Superior temporal gyrus (tissue), 1 donor: ENCODE results near the gene XPNPEP2.

Experiments used
- DNase-seq: peaks from one replicate; pipeline ENCODE4 v3.0.0-alpha.2; 2016; ENCODE audit errors: extremely low spot score

XPNPEP2 gene

GRCh38 chrX:129749069-129749468 is 10.3 kb downstream of the XPNPEP2 start:
- DNase-seq: no peak

DNA sequence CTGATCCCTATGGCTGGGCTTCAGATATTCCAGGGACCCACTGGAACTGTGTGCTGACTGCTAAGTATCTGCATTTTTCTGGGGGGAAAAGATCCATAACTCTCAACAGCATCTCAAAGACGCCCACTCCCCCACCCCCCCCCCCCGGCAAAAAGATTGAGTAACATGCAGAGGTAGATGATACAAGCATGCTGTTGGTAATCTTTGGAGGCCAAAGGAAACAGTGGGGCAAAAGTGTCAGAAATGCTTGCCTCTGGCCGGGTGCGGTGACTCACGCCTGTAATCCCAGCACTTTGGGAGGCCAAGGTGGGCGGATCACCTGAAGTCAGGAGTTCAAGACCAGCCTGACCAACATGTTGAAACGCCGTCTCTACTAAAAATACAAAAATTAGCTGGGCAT is 12.2 kb downstream of the XPNPEP2 start:
- no peak for DNase-seq

DNA sequence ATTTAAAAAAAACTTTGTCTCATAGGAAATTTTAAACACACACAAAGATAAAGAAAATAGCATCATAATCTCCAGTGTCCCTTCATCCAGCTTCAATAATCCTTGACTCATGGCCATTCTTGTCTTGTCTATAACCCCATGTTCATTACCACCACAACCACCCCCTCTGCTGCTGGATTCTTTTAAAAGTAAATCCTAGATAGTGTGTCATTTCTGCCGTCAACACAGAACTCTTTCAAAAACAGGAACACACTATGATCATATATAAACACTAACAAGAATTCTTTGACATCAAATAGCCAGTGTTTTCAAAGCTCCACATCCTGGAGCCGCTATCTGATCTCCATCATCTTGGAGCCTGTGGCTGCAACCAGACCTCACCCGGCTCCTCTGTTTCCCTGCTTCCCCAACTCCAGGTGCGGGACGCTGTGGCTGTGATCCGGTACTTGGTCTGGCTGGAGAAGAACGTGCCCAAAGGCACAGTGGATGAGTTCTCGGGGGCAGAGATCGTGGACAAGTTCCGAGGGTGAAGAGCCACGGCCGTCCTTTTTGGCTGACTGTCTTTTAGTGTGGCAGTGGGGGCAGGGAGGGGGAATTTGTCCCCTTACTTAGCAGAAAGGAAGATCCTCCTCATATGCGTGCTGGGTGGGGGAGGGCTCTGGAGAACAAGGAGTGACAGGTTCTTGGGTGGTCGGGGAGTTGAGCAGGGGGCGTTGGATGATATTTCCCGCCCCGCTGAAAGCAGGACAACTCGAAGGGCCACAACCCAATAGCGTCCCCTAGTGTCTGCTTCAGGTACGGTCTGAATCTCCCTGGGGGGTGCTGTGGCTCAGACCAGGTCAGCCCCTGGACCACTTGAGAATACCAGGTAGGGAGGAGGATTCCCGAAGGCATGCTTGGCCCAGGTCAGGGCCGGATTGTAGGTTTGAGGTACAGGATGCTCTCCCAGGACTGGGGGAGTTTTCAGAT is 15.6 kb downstream of the XPNPEP2 start:
- no peak for DNase-seq

DNA sequence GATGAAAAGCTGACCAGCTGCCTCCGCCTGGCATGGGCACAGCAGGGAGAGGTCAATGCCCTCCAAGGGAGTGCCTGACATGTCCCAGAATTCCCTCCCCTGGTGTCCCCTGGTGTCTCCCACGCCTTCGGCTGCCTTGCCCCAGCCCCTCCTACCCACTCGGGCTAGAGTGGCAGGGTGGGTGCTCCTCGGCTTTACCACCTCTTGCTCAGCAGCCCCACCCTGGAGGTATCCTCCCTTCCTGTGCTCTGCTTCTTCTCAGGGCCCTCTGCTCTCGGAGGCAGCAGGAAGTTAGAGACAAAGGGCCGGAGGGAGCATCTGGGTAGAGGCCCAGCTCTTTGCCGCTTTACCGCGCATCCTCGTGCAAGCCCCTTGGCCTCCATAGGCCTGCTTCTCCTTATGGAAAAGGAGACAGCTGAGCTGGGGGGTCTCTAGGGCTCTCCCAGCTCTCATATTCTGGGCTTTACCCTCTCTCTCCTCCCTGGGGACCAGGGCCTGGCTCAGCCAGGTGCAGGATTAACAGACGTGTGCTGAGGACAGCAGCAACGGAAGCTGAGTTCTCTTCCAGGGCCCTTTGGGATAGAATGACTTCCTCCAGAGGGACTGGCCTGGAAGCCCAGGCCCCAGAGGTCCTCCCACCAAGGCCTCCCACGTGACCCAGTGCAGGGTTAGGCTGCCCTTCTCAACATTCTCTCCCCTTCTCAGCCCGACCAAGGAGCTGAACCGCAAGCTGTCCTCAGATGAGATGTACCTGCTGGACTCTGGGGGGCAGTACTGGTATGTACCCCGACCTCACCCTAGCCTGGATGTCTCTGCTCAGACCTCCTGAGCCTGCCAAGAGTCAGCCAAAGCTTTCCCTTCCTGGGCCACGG is 17.2 kb downstream of the XPNPEP2 start:
- DNase-seq: no peak

GRCh38 chrX:129759576-129760061 is 20.8 kb downstream of the XPNPEP2 start:
- peak; percentile 49 for DNase-seq

DNA sequence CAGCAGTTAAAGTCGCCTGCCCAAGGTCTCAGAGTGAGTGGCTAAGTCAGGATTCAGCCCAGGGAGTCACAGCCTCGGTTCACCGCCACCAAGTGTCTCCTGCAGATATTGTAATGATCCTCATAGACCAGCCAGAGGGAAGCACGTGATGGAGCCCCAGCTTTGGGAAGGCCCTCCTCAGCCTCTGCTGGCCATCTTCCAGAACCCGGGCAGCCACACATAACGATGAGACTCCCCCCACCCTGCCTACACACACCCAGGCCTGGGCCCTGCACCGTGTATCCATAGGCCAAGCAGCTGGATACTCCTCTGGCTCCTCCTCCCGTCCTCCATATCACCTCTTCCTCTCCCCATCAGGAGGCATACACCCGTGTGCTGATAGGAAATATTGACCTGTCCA is 21.4 kb downstream of the XPNPEP2 start:
- DNase-seq: no peak

DNA sequence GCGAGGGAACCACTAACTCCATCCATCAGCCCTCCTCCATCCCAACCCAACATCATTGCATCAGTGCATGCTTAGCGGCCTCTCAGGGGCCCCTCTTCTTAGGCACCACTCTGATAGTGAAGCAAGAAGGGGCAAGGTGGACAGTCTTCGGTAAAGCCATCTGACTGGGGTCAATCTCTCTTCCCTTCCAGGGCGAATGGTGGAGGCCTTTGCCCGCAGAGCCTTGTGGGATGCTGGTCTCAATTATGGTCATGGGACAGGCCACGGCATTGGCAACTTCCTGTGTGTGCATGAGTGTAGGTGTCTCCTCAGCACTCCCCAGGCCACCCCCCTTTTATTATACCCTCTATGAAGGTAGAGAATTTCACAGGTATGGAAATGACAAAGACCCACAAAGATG is 22.2 kb downstream of the XPNPEP2 start:
- DNase-seq: no peak

GRCh38 chrX:129761596-129761995 is 22.8 kb downstream of the XPNPEP2 start:
- DNase-seq: no peak

DNA sequence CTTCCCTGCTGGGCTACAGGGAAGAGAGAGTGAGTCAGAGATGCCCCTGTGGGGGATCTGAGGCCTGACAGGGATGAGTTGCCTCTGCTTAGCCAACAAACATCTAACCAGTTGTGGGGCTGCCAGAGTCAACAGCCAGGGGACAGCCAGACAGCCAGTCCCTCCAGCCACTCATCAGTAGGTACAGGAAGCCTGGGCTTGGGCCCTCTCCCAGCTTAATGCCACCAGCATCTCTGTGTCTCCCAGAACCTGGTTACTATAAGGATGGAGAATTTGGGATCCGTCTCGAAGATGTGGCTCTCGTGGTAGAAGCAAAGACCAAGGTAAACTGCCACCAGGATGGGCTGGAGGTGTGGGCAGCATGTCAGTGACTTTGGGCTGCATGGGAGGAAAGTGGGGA is 23.7 kb downstream of the XPNPEP2 start:
- no peak for DNase-seq

DNA sequence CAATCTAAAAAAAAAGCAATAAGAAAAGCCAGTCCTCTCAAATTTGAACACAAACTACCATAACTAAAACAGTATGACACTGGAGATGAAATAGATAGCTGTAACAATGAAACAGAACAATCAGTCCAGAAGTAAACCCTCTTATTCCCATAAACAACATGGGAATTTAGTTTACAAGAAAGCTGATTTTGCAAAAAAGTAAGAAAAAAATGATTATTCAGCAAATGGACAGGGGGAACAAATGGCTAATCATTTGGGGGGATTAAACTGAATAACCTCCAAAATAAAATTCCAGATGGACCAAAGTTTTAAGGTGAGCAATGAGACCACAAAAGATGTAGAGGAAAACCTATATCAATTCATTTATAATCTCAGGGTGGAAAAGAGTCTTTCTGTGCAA is 24.9 kb downstream of the XPNPEP2 start:
- no peak for DNase-seq

DNA sequence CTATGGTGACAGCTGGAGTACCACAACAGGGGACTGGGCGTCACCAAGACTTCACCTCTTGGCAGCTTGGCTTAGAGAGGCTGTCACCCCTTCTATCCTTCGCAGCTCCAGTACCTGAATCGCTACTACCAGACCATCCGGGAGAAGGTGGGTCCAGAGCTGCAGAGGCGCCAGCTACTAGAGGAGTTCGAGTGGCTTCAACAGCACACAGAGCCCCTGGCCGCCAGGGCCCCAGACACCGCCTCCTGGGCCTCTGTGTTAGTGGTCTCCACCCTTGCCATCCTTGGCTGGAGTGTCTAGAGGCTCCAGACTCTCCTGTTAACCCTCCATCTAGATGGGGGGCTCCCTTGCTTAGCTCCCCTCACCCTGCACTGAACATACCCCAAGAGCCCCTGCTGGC is 29.4 kb downstream of the XPNPEP2 start:
- DNase-seq: no peak

DNA sequence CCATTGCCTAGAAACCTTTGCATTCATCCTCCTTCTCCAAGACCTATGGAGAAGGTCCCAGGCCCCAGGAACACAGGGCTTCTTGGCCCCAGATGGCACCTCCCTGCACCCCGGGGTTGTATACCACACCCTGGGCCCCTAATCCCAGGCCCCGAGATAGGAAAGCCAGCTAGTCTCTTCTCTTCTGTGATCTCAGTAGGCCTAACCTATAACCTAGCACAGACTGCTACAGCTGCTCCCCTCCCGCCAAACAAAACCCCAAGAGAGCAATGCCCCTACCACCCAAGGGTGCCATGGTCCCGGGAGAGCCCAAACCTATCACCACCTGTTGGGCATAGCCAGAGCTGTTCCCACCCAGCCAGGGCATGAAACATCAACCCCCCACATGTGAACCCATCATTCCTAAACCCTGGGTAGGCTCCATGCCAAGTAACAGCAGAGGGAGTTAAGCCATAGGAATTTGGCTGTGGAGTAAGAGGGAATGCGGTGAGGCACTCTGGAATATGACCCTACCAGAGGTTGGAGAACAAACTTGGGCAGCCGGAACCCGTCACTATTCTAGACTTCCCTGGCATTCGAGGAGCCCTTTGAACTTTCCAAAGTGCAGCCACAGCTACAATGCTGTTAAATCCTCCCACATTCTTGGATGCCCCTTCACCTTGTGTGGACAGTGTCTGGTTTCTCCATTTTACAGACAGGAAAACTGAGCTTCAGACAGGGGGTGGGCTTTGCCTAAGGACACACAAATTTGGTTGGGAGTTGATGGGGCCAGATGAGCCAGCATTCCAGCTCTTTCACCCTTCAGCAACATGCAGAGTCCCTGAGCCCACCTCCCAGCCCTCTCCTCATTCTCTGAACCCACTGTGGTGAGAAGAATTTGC is 30.0 kb downstream of the XPNPEP2 start:
- no peak for DNase-seq

GRCh38 chrX:129769467-129770154 is 30.8 kb downstream of the XPNPEP2 start:
- DNase-seq: no peak

DNA sequence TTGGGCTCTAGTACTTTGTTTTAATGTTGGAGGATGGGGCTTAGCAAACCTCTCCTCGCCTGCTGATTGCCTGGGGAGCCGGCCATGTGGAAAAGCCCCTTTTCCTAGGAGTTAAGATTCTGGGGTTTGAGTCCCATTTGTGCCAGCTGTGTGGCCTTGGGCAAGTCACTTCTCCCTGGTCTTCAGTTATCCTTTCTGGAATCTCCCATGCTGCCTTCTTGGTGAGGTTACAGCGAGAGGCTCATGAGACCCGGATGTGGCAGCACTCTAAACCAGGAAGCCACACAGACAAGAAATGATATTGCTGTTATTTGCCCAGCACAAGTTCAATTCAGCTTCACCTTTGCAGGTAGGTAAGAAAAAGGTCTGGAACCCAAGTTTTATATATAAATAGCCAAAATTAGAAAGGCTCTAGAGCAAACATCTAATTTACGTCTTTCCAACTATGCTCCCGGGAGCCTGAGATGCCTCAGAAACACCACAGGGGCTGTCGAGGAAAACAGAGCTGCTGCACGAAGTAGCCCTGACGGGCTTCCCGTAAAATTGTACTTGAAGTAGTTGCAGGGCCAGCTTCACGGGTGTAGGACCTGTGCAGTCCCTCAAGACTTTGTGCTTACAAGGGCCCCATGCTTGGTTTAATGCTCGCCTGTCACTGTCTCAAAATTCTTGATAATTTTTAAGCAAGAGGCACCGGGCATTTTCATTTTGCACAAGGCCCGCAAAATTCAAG is 32.7 kb downstream of the XPNPEP2 start:
- no peak for DNase-seq

- no peak for DNase-seq
These were observed 34.1 kb downstream of the XPNPEP2 start for GRCh38 chrX:129772796-129773431.

GRCh38 chrX:129773649-129774458 is 35.1 kb downstream of the XPNPEP2 start:
- DNase-seq: no peak

- DNase-seq: no peak
These were observed 38.6 kb downstream of the XPNPEP2 start for GRCh38 chrX:129777218-129778030.

GRCh38 chrX:129779086-129779672 is 40.4 kb downstream of the XPNPEP2 start:
- DNase-seq: no peak
